ENCODE data around the gene AQP7.

GRCh38 chr9:33350310-33350709, 52.1 kb downstream of the AQP7 start:
- TF ChIP-seq POLR2A (IDR thresholded peaks at IDR 0.05; ENCODE audit: low read length) (no peak), GATA1 (IDR thresholded peaks at IDR 0.05; ENCODE audit: low read depth, low read length) (no peak)

Measured in erythroblast (primary cell).